ENCODE results near the gene NAALADL2.

NAALADL2 gene

DNA sequence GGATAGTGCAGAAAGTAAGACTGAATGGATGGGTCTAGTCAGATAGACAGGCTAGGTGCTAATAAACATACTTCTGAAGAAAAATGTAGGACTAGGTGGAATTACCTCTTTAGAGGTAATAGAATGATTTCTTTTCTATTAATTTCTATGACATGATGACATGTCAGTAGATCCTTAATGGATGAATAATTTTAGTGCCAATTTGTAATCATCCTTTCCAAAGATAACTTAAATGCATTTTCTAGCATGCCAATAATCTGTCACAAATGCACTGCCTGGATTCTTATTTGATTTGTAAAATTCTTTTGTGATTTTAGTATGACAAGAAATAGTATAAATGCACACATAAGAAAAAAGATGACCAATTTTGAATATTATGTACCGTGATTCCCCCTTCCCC lies 356.7 kb downstream of the NAALADL2 start:
- TF ChIP-seq POLR2A (IDR thresholded peaks at IDR 0.05; ENCODE audit: low read length) (no peak), GATA1 (IDR thresholded peaks at IDR 0.05; ENCODE audit: low read depth, low read length) (no peak)
- DNase-seq, result no peak

DNA sequence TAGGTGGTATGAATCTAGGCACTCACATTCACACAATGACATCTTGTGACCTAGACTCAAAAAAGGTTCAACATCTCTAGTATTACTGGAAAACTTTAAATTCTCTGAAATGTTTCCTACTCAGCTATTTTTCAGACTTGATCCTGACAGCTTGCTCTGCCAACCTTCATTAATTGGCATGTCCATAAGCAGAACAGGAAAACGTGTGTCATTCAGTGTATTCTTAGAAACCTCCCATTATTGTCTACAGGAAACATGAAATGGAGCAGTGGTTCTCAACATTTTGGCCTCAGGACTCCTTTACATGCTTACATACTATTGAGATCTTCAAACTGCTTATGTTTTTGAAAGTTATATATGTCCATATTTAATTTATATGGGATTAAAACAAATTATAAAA lies 363.2 kb downstream of the NAALADL2 start:
- DNase-seq, result no peak
- no peak for TF ChIP-seq POLR2A (IDR thresholded peaks at IDR 0.05; ENCODE audit: low read length)
- TF ChIP-seq GATA1 (IDR thresholded peaks at IDR 0.05; ENCODE audit: low read depth, low read length), result no peak

DNA sequence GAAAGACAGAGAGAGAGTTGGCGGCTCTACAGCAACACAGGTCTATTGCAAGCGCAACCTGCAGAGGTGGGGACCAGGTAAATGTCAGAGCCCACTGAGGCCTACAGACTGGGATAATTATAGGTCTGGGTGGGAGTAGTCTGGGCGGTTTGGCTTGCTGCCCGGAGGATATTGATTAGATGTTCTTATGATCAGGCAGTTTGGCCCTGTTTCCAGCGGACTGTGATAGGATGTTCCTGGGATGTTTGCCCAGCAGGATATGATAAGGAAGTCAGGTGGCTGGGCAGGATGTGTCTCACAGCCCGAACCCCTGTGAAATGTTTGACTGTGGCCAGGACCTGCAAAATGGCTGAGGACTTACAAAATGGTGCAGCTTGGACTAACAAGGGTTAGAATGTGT lies 364.9 kb downstream of the NAALADL2 start:
- TF ChIP-seq GATA1 (IDR thresholded peaks at IDR 0.05; ENCODE audit: low read depth, low read length) (no peak), POLR2A (IDR thresholded peaks at IDR 0.05; ENCODE audit: low read length) (no peak)
- no peak for DNase-seq

DNA sequence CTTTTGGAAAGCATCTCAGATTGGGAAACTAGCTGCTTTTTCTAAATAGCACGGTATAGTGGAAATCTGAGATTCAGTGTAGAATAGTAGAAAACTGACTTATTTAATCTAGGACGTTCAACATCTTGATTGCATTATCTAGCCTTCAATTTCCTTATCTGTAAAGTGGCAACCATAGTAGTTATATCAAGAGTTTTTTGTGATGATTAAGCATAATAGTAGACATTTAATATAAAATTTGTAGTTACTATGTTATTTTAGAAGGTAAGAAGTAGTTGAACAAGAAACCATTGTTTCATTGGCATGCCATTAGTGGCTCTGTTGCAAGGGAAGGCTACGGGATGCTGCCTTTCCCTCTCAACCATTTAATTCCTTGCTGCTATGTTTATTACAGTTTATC lies 367.3 kb downstream of the NAALADL2 start:
- TF ChIP-seq GATA1 (IDR thresholded peaks at IDR 0.05; ENCODE audit: low read depth, low read length), result no peak
- TF ChIP-seq POLR2A (IDR thresholded peaks at IDR 0.05; ENCODE audit: low read length), result no peak
- no peak for DNase-seq

DNA sequence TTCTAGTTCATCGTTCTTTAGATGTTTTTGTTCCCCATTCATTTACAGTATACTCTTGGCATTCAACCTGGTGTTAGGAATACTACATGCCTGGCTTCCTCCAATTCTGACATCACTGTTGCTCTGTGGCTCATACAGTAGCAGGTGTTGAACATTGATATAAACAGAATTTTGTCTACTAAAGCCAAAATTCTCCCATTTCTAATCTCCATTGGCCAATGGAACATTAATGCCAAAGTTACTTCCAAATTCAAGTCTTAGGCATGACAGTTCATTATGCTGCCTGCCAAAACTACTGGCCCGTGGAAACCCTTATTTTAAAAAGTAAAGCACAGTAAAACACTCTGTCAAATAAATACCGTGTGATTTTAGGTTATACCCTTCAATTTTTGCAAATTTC lies 368.0 kb downstream of the NAALADL2 start:
- no peak for DNase-seq
- TF ChIP-seq GATA1 (IDR thresholded peaks at IDR 0.05; ENCODE audit: low read depth, low read length), result no peak
- TF ChIP-seq POLR2A (IDR thresholded peaks at IDR 0.05; ENCODE audit: low read length), result no peak

DNA sequence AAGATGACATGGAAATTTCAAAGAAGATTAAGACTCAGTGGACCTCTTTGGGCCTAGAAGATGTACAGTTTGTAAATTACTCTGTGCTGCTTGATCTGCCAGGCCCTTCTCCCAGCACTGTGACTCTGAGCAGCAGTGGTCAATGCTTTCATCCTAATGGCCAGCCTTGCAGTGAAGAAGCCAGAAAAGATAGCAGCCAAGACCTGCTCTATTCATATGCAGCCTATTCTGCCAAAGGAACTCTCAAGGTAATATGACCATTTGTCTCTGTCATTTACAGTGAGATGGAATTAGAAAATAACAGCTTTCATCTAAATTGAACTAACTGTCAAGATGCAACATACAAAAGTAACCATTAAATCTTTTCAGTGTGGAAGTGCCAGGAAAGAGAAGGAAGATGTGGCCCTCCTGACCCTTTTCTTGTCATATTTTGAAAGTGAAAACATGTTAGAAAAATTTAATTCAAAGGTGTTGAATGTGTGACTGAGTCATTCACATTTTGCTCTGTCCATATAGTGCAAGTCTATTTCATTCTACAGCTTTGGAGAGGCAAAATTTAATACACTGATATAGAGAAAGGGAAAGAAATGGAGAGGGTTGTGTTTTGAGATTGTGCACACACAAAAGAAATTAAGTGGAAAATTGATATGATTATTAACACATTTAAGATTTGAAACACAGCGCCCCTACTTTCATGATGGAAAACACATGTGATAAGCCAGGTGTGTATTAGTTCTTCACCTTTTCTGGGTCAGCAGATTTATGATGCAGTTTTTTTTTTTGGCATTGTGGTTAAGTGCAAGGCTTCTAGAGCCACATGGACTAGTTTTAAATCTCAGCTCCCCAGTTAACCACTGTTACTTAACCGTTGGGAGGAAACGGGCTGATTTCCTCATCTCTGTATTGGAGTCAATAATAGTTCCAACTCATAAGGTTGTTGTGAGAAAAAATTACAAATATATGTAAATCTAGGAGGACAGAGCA lies 375.1 kb downstream of the NAALADL2 start:
- TF ChIP-seq GATA1 (IDR thresholded peaks at IDR 0.05; ENCODE audit: low read depth, low read length) (no peak), POLR2A (IDR thresholded peaks at IDR 0.05; ENCODE audit: low read length) (no peak)
- no peak for DNase-seq

DNA sequence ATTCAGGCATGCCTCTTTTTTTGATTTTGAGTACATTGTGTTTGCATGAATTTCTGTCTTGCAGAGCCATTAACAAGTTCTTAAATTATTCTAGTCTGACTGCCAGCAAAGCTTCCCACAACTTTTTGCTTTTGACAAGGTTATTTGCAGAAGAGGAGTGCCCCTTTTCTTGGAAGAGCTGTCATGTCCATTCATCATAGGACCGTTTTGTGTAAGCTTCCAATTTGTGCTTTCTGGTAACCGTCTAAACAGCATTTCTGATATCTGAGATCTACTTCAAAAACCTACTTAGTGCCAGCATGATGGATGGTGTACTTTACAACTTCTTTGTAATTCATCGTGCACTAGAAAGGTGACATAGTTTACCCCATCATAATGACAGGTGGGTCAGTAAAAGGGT lies 379.7 kb downstream of the NAALADL2 start:
- TF ChIP-seq POLR2A (IDR thresholded peaks at IDR 0.05; ENCODE audit: low read length) (no peak), GATA1 (IDR thresholded peaks at IDR 0.05; ENCODE audit: low read depth, low read length) (no peak)
- DNase-seq, result no peak

DNA sequence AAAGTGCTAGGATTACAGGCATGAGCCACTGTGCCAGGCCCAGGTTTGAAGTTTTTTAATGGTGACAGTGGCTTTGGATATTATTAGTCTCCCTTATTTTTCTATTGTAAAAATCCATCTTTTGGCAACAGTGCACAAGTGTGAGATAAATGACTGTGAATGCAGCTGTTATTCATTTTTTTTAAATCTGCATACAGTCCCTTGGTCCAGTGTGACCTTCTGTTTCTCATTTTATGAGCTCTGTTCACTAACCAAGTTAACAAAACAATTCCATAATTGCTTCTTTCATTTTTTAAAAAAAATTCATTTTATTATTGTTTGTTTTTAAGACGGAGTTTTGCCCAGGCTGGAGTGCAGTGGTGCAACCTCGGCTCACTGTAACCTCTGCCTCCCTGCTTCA lies 381.8 kb downstream of the NAALADL2 start:
- no peak for DNase-seq
- TF ChIP-seq GATA1 (IDR thresholded peaks at IDR 0.05; ENCODE audit: low read depth, low read length), result no peak
- no peak for TF ChIP-seq POLR2A (IDR thresholded peaks at IDR 0.05; ENCODE audit: low read length)

DNA sequence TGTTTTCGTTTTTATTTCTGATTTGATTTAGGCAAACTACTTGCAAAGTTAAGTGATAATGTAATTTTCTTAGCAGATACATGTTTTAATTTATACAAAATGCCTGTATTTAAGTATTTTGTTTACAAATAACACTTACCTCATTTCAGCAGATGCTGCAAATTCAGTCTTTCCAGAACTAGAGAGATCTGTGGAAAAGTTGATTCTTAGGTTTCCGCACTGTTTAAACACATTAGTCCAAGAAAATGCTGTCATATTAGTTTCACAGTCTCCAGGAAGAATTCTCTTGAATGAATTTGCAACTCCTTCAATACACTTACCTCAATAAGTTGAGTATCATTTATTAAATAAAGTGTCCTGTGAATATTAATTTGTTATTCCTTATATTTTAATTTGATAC lies 383.1 kb downstream of the NAALADL2 start:
- TF ChIP-seq POLR2A (IDR thresholded peaks at IDR 0.05; ENCODE audit: low read length) (no peak), GATA1 (IDR thresholded peaks at IDR 0.05; ENCODE audit: low read depth, low read length) (no peak)
- DNase-seq, result no peak

DNA sequence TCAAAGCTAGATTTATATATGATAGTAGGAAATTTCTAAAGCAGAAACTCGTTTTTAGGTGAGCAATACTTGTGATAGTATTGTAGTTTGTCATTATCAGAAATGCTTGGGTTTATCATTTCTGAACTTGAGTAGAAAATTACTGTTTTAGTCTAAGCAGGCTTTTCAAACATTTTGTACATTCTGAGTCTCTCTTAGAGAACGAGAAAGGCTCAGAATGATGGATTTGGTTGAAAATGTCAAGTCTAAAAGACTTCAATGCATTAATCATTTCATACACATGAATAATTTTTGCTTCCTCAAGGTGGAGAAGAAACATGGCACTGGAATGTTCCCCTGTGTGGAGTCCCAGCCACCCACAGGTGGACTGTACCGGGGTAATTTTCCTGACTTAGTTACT lies 387.1 kb downstream of the NAALADL2 start:
- no peak for DNase-seq
- TF ChIP-seq POLR2A (IDR thresholded peaks at IDR 0.05; ENCODE audit: low read length) (no peak), GATA1 (IDR thresholded peaks at IDR 0.05; ENCODE audit: low read depth, low read length) (no peak)

DNA sequence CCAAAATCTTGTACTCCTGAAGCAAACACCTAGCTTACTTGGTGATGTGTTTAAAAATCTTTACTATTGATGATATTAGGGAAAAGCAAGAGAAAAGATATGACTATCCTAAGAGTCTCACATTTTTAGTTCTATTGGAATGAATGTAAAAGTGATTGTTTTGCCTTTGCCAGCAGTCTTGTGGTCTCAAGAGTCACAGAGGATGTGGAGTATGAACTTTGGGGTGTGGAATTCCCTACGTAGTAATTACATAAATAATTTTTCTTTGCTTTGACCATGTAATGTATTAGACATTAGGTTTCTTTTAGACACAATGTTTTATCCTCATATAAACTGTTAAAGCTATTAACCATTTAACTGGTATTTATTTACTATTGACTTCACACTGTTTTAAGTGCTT lies 387.6 kb downstream of the NAALADL2 start:
- DNase-seq, result no peak
- TF ChIP-seq GATA1 (IDR thresholded peaks at IDR 0.05; ENCODE audit: low read depth, low read length), result no peak

DNA sequence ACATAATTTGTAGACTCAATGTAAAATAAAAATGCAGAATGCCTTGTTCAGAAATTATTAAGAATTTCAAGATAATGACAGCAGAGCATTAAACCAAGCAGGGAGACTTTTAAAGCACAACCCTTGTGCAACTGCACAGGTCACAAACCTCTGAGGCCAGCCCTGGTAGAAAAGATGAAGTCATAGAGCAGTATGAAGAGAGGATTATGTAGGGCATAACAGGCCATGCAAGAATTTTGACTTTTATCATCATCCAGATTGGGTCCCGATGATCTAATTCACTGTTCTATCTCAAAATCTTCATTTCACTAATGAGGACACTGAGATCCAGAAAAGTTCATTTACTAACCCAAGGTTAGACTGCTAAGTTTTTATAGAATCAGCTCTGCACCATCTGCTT lies 388.5 kb downstream of the NAALADL2 start:
- TF ChIP-seq GATA1 (IDR thresholded peaks at IDR 0.05; ENCODE audit: low read depth, low read length) (no peak), POLR2A (IDR thresholded peaks at IDR 0.05; ENCODE audit: low read length) (no peak)
- no peak for DNase-seq

DNA sequence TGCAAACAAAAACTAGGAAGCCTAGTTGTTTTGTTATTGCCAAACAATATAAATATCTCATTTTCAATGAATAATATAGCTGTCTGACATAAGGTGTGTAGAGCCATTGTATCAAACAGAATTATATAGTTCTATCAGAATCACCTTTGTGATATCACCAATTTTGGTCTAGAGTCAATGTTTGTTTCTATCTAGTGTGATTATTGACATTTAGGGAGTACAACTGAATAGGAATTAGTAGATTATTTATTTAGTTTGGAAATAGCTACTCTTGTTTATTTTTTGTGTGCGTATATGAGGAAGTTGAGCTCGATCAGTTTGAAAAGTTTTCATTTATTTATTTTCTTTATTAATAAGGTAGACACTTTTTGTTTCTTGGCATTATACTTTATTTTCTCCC lies 389.7 kb downstream of the NAALADL2 start:
- no peak for DNase-seq
- TF ChIP-seq GATA1 (IDR thresholded peaks at IDR 0.05; ENCODE audit: low read depth, low read length) (no peak), POLR2A (IDR thresholded peaks at IDR 0.05; ENCODE audit: low read length) (no peak)

DNA sequence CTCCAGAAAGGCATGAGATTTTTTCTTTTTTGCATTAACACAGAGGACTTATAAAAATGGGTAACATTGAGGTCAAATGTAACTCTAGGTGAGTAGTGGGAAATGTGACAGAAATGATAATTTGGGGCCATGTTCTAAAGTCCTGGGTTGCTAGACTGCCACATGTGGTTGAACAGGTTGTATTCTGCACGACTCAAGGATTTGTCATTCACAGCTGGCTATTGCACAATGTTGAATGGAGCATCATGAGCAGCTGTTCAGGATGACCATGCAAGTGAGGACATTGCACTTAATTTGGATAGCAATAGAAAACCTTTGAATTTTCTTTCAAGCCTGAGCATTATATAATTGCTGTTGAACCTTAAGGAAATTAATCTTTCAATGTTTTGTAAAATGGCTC lies 396.6 kb downstream of the NAALADL2 start:
- TF ChIP-seq POLR2A (IDR thresholded peaks at IDR 0.05; ENCODE audit: low read length) (no peak), GATA1 (IDR thresholded peaks at IDR 0.05; ENCODE audit: low read depth, low read length) (no peak)
- no peak for DNase-seq

DNA sequence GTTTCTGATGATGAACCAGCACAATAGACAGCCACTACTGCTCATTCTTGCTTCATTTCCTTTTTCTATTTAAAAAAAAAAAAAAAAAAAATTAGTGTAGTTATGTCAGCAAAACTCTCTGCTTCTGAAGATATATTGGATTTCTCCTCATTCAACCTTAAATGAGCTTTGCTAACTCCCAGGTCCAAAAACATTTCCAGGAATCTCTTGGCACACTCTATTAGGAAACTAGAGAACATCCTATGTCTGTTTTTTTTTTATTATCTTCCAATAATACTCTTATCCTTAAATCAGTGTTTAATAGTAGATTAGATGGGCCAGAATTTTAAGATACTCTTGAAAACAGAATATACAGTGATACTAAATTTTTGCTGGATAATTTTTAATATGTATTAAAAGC lies 398.0 kb downstream of the NAALADL2 start:
- TF ChIP-seq GATA1 (IDR thresholded peaks at IDR 0.05; ENCODE audit: low read depth, low read length) (no peak), POLR2A (IDR thresholded peaks at IDR 0.05; ENCODE audit: low read length) (no peak)
- DNase-seq, result no peak

Measured in erythroblast (primary cell).